ENCODE results near the gene TNS2. TPM values are rescaled to one million over a fixed set of nuclear protein-coding genes. Genes with fewer than 3 reads are reported as not detected.

The TNS2 gene
- total and polyA plus RNA-seq, 9 of the 15 experiments (the other 6 are each of a cell fraction or from before 2014, with no cell fraction given), result 0.28 to 3.1 (median 1.2) TPM; not detected in 1

DNA sequence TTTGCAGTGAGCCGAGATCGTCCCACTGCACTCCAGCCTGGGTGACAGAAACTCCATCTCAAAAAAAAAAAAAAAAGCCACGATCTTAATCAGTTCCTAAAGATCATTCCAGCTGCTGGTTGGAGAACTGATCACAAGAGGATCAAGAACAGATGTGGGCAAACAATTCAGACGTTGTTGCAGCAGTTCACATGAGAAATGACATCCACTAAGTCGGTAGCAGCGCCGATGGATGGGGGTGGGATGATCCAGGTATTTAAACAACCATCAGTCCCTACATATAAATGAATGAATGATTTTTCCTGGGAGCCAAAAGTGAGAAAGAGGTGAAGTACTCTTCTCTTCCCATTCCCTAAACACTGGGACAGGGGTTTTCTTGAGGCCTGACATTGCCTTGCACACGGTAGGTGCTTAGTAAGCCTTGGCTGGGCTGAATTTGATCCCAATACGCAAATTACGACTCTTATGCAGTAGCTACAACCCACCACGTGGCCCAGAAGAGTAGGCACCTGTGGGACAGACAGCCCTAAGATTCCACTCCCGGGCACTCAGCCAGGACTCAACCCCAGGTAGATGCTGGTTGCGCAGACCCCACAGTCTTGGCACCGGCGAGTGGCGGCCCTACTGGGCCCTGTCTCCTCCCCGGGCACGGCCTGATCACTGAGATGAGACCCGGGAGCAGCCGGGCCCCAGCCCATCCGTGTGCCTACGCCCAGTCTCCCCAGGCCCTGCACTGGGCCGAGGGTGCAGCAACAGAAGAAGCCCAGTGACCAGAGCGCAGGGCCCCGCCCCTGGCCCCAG lies 28.8 kb downstream of the TNS2 start (continued):
- TF ChIP-seq, protein P1, sequence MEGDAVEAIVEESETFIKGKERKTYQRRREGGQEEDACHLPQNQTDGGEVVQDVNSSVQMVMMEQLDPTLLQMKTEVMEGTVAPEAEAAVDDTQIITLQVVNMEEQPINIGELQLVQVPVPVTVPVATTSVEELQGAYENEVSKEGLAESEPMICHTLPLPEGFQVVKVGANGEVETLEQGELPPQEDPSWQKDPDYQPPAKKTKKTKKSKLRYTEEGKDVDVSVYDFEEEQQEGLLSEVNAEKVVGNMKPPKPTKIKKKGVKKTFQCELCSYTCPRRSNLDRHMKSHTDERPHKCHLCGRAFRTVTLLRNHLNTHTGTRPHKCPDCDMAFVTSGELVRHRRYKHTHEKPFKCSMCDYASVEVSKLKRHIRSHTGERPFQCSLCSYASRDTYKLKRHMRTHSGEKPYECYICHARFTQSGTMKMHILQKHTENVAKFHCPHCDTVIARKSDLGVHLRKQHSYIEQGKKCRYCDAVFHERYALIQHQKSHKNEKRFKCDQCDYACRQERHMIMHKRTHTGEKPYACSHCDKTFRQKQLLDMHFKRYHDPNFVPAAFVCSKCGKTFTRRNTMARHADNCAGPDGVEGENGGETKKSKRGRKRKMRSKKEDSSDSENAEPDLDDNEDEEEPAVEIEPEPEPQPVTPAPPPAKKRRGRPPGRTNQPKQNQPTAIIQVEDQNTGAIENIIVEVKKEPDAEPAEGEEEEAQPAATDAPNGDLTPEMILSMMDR (IDR thresholded peaks at IDR 0.05 in 2 of 3, conservative IDR thresholded peaks at IDR 0.05 in 1 of 3; ENCODE audit: insufficient read depth in 2 of 3, low read depth in 1 of 3, low read length in 3 of 3), result 0 out of 6 replicates have a peak, but pooled peaks of 1 of the 3 experiments have one; percentile 23
- TF ChIP-seq PHB2 (IDR thresholded peaks at IDR 0.05; ENCODE audit: low read depth), result no peak
- no peak for TF ChIP-seq JUNB (CRISPR knock-in tag; conservative IDR thresholded peaks at IDR 0.05)
- TF ChIP-seq TRIM28 (IDR thresholded peaks at IDR 0.05), result no peak
- TF ChIP-seq, protein P2, sequence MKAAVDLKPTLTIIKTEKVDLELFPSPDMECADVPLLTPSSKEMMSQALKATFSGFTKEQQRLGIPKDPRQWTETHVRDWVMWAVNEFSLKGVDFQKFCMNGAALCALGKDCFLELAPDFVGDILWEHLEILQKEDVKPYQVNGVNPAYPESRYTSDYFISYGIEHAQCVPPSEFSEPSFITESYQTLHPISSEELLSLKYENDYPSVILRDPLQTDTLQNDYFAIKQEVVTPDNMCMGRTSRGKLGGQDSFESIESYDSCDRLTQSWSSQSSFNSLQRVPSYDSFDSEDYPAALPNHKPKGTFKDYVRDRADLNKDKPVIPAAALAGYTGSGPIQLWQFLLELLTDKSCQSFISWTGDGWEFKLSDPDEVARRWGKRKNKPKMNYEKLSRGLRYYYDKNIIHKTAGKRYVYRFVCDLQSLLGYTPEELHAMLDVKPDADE (conservative IDR thresholded peaks at IDR 0.05; ENCODE audit: control insufficient read depth, low read depth, low read length), result peak; percentile 72; the same call in 1 of the 2 replicates
